Liver (tissue), 3 donors: ENCODE data around the gene ATXN1.

Experiments used
- ATF3 ChIP-seq: IDR thresholded peaks from 2 replicates; pipeline ENCODE4 v1.6.1; 2016; ENCODE audit warnings: antibody characterized with exemption
- CTCF ChIP-seq: fragments of 150-350 bp; IDR thresholded peaks from 2 replicates; pipeline ENCODE4 v1.5.1; 2017; ENCODE audit warnings: improper control_type of control experiment, low read depth, low read length; ENCODE audit not compliant: missing input control
- EGR1 ChIP-seq, 2 donors: IDR thresholded peaks; 2 replicates each; pipeline ENCODE4 v1.6.1; 2016 to 2018; ENCODE audit warnings: antibody characterized with exemption in 2 of 2, low read depth in 2 of 2
- FOXA1 ChIP-seq: IDR thresholded peaks from 2 replicates; pipeline ENCODE4 v1.6.1; 2016; ENCODE audit warnings: antibody characterized with exemption
- GABPA ChIP-seq, 2 donors: IDR thresholded peaks in 1 of 2; conservative IDR thresholded peaks in 1 of 2; 2 replicates each; pipeline ENCODE4 v1.6.1; 2016; ENCODE audit warnings: antibody characterized with exemption in 2 of 2, mild to moderate bottlenecking in 1 of 2, moderate library complexity in 1 of 2
- HNF4A ChIP-seq, 2 donors: conservative IDR thresholded peaks; 2 replicates each; pipeline ENCODE4 v1.6.1; 2016; ENCODE audit warnings: antibody characterized with exemption in 2 of 2, mild to moderate bottlenecking in 2 of 2
- JUND ChIP-seq, 2 donors: IDR thresholded peaks; 2 replicates each; pipeline ENCODE4 v1.6.1; 2016; ENCODE audit warnings: antibody characterized with exemption in 2 of 2
- MAX ChIP-seq: IDR thresholded peaks from 2 replicates; pipeline ENCODE4 v1.6.1; 2016; ENCODE audit warnings: antibody characterized with exemption
- RAD21 ChIP-seq, 2 donors: IDR thresholded peaks; 2 replicates each; pipeline ENCODE4 v1.6.1; 2016; ENCODE audit warnings: antibody characterized with exemption in 2 of 2, mild to moderate bottlenecking in 2 of 2
- REST ChIP-seq: IDR thresholded peaks from 2 replicates; pipeline ENCODE4 v1.6.1; 2016; ENCODE audit warnings: antibody characterized with exemption, mild to moderate bottlenecking
- RXRA ChIP-seq, 2 donors: IDR thresholded peaks; 2 replicates each; pipeline ENCODE4 v1.6.1; 2017 to 2018; ENCODE audit warnings: antibody characterized with exemption in 2 of 2, mild to moderate bottlenecking in 1 of 2
- TAF1 ChIP-seq: conservative IDR thresholded peaks from 2 replicates; pipeline ENCODE4 v1.6.1; 2016; ENCODE audit warnings: antibody characterized with exemption, mild to moderate bottlenecking
- YY1 ChIP-seq: IDR thresholded peaks from 2 replicates; pipeline ENCODE4 v1.6.1; 2016; ENCODE audit warnings: antibody characterized with exemption, mild to moderate bottlenecking
- ZBTB33 ChIP-seq: IDR thresholded peaks from 2 replicates; pipeline ENCODE4 v1.6.1; 2016; ENCODE audit warnings: antibody characterized with exemption
- donor health status: healthy.
- donor health status: healthy.

- TF ChIP-seq ATF3 (no peak), ZBTB33 (no peak), CTCF (no peak), RAD21 (IDR thresholded peaks at IDR 0.05) (no peak), REST (no peak), RXRA (IDR thresholded peaks at IDR 0.05) (no peak), GABPA (IDR thresholded peaks at IDR 0.05 in 1 of 2, conservative IDR thresholded peaks at IDR 0.05 in 1 of 2) (no peak), YY1 (no peak), MAX (no peak), FOXA1 (no peak), TAF1 (no peak), JUND (IDR thresholded peaks at IDR 0.05) (no peak), HNF4A (conservative IDR thresholded peaks at IDR 0.05) (no peak), EGR1 (IDR thresholded peaks at IDR 0.05; ENCODE audit: low read depth in 2 of 2) (no peak)
Measured at GRCh38 chr6:16305246-16305725, 456.0 kb downstream of the ATXN1 start.
